WTC11 (cell line): ENCODE results near the gene HTRA2.

Experiments
- CREB1 ChIP-seq: sonication (generic); formaldehyde crosslinking; IDR thresholded peaks from 2 replicates; pipeline ENCODE4 v1.8.0; 2023; ENCODE audit warnings: mild to moderate bottlenecking, missing genetic modification reagents
- ELF4 ChIP-seq: sonication (generic); formaldehyde crosslinking; IDR thresholded peaks from 2 replicates; pipeline ENCODE4 v1.8.1; 2022; ENCODE audit warnings: low read depth, mild to moderate bottlenecking, moderate library complexity, missing genetic modification reagents
- NFYB ChIP-seq: sonication (generic); formaldehyde crosslinking; conservative IDR thresholded peaks from 2 replicates; pipeline ENCODE4 v1.8.0; 2022; ENCODE audit warnings: low read depth, missing genetic modification reagents
- NR1H2 ChIP-seq: sonication (generic); formaldehyde crosslinking; IDR thresholded peaks from 2 replicates; pipeline ENCODE4 v1.9.0; 2021; ENCODE audit warnings: mild to moderate bottlenecking, moderate library complexity, missing genetic modification reagents
- SP1 ChIP-seq: sonication (generic); formaldehyde crosslinking; conservative IDR thresholded peaks from 2 replicates; pipeline ENCODE4 v1.8.1; 2022; ENCODE audit warnings: missing genetic modification reagents
- TEAD4 ChIP-seq: sonication (generic); formaldehyde crosslinking; IDR thresholded peaks from 2 replicates; pipeline ENCODE4 v1.8.0; 2022; ENCODE audit warnings: mild to moderate bottlenecking, missing genetic modification reagents
- ZNF423 ChIP-seq: fragments of 250-450 bp; sonication (Bioruptor Pico); IDR thresholded peaks from 2 replicates; pipeline ENCODE4 v2.1.2; 2022; ENCODE audit warnings: mild to moderate bottlenecking, moderate library complexity
- TF ChIP-seq, protein P1 (sequence below): fragments of 200-600 bp; IDR thresholded peaks from 2 replicates; pipeline ENCODE4 v1.8.0; 2022; ENCODE audit warnings: antibody characterized with exemption
- TF ChIP-seq, protein P2 (sequence below): sonication (generic); formaldehyde crosslinking; IDR thresholded peaks from 2 replicates; pipeline ENCODE4 v1.8.1; 2023; ENCODE audit warnings: mild to moderate bottlenecking, missing genetic modification reagents, moderate library complexity
- TF ChIP-seq, protein P3 (sequence below): sonication (generic); formaldehyde crosslinking; IDR thresholded peaks from 2 replicates; pipeline ENCODE4 v1.8.1; 2023; ENCODE audit warnings: mild to moderate bottlenecking, moderate library complexity, missing genetic modification reagents
- TF ChIP-seq, protein P4 (sequence below): sonication (generic); formaldehyde crosslinking; IDR thresholded peaks from 2 replicates; pipeline ENCODE4 v1.8.1; 2023; ENCODE audit warnings: mild to moderate bottlenecking, missing genetic modification reagents
- TF ChIP-seq, protein P5 (sequence below): fragments of 250-450 bp; sonication (Bioruptor Pico); IDR thresholded peaks from 2 replicates; pipeline ENCODE4 v1.9.0; 2021; ENCODE audit warnings: mild to moderate bottlenecking, borderline replicate concordance
- TF ChIP-seq, protein P6 (sequence below): sonication (generic); formaldehyde crosslinking; conservative IDR thresholded peaks from 2 replicates; pipeline ENCODE4 v1.8.1; 2023; ENCODE audit warnings: mild to moderate bottlenecking, low read depth, missing genetic modification reagents, moderate library complexity
- TF ChIP-seq, protein P7 (sequence below): sonication (generic); formaldehyde crosslinking; IDR thresholded peaks from 2 replicates; pipeline ENCODE4 v1.8.0; 2022; ENCODE audit warnings: missing genetic modification reagents

DNA sequence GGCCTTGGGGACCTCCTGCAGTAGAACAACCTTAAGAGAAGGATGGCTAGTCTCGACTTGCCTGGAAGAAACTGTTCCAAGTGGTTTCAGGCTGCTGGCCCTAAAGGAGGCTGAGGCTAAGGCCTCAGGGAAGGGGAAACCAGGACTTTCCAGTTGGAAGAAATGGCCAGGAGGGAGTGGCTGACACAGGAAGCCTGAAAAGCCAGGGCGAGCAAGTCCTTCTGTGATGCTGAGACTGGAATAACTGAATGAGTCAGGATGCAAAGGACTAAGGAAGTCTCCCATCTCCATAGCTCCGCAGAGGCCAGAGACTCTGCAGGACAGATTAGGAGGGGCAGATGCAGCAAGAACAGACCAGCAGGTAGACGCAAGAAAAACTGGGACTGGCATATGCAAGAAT lies 7.4 kb downstream of the HTRA2 start:
- TF ChIP-seq, protein P1, sequence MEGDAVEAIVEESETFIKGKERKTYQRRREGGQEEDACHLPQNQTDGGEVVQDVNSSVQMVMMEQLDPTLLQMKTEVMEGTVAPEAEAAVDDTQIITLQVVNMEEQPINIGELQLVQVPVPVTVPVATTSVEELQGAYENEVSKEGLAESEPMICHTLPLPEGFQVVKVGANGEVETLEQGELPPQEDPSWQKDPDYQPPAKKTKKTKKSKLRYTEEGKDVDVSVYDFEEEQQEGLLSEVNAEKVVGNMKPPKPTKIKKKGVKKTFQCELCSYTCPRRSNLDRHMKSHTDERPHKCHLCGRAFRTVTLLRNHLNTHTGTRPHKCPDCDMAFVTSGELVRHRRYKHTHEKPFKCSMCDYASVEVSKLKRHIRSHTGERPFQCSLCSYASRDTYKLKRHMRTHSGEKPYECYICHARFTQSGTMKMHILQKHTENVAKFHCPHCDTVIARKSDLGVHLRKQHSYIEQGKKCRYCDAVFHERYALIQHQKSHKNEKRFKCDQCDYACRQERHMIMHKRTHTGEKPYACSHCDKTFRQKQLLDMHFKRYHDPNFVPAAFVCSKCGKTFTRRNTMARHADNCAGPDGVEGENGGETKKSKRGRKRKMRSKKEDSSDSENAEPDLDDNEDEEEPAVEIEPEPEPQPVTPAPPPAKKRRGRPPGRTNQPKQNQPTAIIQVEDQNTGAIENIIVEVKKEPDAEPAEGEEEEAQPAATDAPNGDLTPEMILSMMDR, result no peak
- TF ChIP-seq, protein P2, sequence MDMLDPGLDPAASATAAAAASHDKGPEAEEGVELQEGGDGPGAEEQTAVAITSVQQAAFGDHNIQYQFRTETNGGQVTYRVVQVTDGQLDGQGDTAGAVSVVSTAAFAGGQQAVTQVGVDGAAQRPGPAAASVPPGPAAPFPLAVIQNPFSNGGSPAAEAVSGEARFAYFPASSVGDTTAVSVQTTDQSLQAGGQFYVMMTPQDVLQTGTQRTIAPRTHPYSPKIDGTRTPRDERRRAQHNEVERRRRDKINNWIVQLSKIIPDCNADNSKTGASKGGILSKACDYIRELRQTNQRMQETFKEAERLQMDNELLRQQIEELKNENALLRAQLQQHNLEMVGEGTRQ (CRISPR knock-in tag), result no peak
- TF ChIP-seq ELF4 (CRISPR knock-in tag) (no peak), NR1H2 (CRISPR knock-in tag) (no peak), CREB1 (CRISPR knock-in tag) (no peak), TEAD4 (CRISPR knock-in tag) (no peak), SP1 (CRISPR knock-in tag) (no peak), ZNF423 (CRISPR knock-in tag) (no peak), NFYB (CRISPR knock-in tag) (no peak)
- TF ChIP-seq, protein P3, sequence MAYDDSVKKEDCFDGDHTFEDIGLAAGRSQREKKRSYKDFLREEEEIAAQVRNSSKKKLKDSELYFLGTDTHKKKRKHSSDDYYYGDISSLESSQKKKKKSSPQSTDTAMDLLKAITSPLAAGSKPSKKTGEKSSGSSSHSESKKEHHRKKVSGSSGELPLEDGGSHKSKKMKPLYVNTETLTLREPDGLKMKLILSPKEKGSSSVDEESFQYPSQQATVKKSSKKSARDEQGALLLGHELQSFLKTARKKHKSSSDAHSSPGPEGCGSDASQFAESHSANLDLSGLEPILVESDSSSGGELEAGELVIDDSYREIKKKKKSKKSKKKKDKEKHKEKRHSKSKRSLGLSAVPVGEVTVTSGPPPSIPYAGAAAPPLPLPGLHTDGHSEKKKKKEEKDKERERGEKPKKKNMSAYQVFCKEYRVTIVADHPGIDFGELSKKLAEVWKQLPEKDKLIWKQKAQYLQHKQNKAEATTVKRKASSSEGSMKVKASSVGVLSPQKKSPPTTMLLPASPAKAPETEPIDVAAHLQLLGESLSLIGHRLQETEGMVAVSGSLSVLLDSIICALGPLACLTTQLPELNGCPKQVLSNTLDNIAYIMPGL, result no peak
- TF ChIP-seq, protein P4, sequence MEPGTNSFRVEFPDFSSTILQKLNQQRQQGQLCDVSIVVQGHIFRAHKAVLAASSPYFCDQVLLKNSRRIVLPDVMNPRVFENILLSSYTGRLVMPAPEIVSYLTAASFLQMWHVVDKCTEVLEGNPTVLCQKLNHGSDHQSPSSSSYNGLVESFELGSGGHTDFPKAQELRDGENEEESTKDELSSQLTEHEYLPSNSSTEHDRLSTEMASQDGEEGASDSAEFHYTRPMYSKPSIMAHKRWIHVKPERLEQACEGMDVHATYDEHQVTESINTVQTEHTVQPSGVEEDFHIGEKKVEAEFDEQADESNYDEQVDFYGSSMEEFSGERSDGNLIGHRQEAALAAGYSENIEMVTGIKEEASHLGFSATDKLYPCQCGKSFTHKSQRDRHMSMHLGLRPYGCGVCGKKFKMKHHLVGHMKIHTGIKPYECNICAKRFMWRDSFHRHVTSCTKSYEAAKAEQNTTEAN (CRISPR knock-in tag), result no peak
- TF ChIP-seq, protein P5, sequence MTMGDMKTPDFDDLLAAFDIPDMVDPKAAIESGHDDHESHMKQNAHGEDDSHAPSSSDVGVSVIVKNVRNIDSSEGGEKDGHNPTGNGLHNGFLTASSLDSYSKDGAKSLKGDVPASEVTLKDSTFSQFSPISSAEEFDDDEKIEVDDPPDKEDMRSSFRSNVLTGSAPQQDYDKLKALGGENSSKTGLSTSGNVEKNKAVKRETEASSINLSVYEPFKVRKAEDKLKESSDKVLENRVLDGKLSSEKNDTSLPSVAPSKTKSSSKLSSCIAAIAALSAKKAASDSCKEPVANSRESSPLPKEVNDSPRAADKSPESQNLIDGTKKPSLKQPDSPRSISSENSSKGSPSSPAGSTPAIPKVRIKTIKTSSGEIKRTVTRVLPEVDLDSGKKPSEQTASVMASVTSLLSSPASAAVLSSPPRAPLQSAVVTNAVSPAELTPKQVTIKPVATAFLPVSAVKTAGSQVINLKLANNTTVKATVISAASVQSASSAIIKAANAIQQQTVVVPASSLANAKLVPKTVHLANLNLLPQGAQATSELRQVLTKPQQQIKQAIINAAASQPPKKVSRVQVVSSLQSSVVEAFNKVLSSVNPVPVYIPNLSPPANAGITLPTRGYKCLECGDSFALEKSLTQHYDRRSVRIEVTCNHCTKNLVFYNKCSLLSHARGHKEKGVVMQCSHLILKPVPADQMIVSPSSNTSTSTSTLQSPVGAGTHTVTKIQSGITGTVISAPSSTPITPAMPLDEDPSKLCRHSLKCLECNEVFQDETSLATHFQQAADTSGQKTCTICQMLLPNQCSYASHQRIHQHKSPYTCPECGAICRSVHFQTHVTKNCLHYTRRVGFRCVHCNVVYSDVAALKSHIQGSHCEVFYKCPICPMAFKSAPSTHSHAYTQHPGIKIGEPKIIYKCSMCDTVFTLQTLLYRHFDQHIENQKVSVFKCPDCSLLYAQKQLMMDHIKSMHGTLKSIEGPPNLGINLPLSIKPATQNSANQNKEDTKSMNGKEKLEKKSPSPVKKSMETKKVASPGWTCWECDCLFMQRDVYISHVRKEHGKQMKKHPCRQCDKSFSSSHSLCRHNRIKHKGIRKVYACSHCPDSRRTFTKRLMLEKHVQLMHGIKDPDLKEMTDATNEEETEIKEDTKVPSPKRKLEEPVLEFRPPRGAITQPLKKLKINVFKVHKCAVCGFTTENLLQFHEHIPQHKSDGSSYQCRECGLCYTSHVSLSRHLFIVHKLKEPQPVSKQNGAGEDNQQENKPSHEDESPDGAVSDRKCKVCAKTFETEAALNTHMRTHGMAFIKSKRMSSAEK (CRISPR knock-in tag), result no peak
- TF ChIP-seq, protein P6, sequence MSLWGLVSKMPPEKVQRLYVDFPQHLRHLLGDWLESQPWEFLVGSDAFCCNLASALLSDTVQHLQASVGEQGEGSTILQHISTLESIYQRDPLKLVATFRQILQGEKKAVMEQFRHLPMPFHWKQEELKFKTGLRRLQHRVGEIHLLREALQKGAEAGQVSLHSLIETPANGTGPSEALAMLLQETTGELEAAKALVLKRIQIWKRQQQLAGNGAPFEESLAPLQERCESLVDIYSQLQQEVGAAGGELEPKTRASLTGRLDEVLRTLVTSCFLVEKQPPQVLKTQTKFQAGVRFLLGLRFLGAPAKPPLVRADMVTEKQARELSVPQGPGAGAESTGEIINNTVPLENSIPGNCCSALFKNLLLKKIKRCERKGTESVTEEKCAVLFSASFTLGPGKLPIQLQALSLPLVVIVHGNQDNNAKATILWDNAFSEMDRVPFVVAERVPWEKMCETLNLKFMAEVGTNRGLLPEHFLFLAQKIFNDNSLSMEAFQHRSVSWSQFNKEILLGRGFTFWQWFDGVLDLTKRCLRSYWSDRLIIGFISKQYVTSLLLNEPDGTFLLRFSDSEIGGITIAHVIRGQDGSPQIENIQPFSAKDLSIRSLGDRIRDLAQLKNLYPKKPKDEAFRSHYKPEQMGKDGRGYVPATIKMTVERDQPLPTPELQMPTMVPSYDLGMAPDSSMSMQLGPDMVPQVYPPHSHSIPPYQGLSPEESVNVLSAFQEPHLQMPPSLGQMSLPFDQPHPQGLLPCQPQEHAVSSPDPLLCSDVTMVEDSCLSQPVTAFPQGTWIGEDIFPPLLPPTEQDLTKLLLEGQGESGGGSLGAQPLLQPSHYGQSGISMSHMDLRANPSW, result no peak
- TF ChIP-seq, protein P7, sequence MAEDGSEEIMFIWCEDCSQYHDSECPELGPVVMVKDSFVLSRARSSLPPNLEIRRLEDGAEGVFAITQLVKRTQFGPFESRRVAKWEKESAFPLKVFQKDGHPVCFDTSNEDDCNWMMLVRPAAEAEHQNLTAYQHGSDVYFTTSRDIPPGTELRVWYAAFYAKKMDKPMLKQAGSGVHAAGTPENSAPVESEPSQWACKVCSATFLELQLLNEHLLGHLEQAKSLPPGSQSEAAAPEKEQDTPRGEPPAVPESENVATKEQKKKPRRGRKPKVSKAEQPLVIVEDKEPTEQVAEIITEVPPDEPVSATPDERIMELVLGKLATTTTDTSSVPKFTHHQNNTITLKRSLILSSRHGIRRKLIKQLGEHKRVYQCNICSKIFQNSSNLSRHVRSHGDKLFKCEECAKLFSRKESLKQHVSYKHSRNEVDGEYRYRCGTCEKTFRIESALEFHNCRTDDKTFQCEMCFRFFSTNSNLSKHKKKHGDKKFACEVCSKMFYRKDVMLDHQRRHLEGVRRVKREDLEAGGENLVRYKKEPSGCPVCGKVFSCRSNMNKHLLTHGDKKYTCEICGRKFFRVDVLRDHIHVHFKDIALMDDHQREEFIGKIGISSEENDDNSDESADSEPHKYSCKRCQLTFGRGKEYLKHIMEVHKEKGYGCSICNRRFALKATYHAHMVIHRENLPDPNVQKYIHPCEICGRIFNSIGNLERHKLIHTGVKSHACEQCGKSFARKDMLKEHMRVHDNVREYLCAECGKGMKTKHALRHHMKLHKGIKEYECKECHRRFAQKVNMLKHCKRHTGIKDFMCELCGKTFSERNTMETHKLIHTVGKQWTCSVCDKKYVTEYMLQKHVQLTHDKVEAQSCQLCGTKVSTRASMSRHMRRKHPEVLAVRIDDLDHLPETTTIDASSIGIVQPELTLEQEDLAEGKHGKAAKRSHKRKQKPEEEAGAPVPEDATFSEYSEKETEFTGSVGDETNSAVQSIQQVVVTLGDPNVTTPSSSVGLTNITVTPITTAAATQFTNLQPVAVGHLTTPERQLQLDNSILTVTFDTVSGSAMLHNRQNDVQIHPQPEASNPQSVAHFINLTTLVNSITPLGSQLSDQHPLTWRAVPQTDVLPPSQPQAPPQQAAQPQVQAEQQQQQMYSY (CRISPR knock-in tag), result no peak
